A549 (cell line): ENCODE data around the gene ITGB1.

Experiments used
- POLR2A ChIP-seq: IDR thresholded peaks from 2 replicates; pipeline ENCODE4 v1.6.1; 2012; ENCODE audit warnings: mild to moderate bottlenecking, low read length
- RAD21 ChIP-seq, 2 experiments: fragments of >200 bp in 1 of 2; sonication (Bioruptor Twin) in 1 of 2; formaldehyde crosslinking in 1 of 2; IDR thresholded peaks in 1 of 2; conservative IDR thresholded peaks in 1 of 2; 2 replicates in 1 of 2; 3 replicates in 1 of 2; pipeline ENCODE4 v1.6.1; 2012 to 2018; ENCODE audit warnings: inconsistent platforms in 1 of 2
- RFX5 ChIP-seq: fragments of 450-650 bp; IDR thresholded peaks from 2 replicates; pipeline ENCODE4 v1.7.1; 2014; ENCODE audit warnings: antibody characterized with exemption, mild to moderate bottlenecking, moderate library complexity
- ZFP36 ChIP-seq: fragments of 450-650 bp; IDR thresholded peaks from 2 replicates; pipeline ENCODE4 v1.6.1; 2014; ENCODE audit warnings: borderline replicate concordance; ENCODE audit not compliant: partially characterized antibody
- ZNF302 ChIP-seq: fragments of 250-450 bp; sonication (Bioruptor Pico); IDR thresholded peaks from 2 replicates; pipeline ENCODE4 v1.9.0; 2021; ENCODE audit warnings: inconsistent platforms, mild to moderate bottlenecking, moderate library complexity
- TF ChIP-seq, protein P1 (sequence below): fragments of >200 bp; sonication (Bioruptor Twin); formaldehyde crosslinking; IDR thresholded peaks from 3 replicates; pipeline ENCODE4 v1.5.1; 2016

DNA sequence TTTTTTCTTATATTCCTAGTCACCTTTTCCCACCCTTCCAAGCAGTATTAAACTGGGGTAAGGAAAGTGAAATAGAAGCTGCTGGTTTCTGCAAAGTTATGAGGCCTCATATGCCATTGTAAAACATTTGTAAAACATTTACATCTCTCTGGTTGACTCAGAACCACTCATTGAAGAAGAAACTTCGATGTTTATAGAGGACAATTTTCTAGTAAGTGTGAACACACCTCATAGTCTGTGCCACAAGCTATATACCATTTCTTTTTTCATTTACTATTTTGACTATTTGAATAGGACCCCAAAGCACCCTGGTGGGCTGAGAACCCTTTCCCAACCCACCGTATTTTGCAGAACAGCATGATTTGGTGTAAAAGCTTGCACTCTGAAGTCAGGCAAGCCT, 12.9 kb upstream of the ITGB1 start:
- TF ChIP-seq, protein P1, sequence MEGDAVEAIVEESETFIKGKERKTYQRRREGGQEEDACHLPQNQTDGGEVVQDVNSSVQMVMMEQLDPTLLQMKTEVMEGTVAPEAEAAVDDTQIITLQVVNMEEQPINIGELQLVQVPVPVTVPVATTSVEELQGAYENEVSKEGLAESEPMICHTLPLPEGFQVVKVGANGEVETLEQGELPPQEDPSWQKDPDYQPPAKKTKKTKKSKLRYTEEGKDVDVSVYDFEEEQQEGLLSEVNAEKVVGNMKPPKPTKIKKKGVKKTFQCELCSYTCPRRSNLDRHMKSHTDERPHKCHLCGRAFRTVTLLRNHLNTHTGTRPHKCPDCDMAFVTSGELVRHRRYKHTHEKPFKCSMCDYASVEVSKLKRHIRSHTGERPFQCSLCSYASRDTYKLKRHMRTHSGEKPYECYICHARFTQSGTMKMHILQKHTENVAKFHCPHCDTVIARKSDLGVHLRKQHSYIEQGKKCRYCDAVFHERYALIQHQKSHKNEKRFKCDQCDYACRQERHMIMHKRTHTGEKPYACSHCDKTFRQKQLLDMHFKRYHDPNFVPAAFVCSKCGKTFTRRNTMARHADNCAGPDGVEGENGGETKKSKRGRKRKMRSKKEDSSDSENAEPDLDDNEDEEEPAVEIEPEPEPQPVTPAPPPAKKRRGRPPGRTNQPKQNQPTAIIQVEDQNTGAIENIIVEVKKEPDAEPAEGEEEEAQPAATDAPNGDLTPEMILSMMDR = no peak
- TF ChIP-seq POLR2A (no peak), RFX5 (no peak), ZNF302 (CRISPR knock-in tag) (no peak), ZFP36 (no peak), RAD21 (conservative IDR thresholded peaks at IDR 0.05 in 1 of 2, IDR thresholded peaks at IDR 0.05 in 1 of 2) (no peak)
